ENCODE data around the gene TRPM5.
A peak's percentile ranks its signal among the peaks of the same experiment; 100 is the strongest.

The TRPM5 gene

DNA sequence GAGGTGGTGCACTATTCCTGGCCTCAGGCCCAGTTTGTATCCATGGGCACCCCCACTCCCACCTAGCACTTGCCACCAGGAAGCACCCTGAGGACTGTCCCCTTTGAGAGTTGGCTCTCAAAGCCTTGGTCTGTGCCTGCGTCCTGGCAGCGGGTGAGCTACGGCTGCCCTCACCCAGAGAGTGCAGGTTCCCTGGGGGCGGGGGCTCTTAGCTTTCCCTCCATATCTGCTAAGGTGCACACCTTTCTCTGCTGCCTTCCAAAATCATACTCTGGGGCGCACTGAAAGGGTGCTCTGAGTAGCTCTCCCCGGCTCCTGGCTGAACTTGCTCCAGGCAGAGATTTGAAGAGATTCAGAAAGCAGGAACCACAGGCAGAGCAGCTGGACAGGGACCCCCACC, 7.6 kb upstream of the TRPM5 start:
- DNase-seq: no peak

- no peak for DNase-seq
Measured at GRCh38 chr11:2451336-2451735, 7.0 kb upstream of the TRPM5 start.

- DNase-seq: no peak
Measured at GRCh38 chr11:2450321-2451041, 6.2 kb upstream of the TRPM5 start.

DNA sequence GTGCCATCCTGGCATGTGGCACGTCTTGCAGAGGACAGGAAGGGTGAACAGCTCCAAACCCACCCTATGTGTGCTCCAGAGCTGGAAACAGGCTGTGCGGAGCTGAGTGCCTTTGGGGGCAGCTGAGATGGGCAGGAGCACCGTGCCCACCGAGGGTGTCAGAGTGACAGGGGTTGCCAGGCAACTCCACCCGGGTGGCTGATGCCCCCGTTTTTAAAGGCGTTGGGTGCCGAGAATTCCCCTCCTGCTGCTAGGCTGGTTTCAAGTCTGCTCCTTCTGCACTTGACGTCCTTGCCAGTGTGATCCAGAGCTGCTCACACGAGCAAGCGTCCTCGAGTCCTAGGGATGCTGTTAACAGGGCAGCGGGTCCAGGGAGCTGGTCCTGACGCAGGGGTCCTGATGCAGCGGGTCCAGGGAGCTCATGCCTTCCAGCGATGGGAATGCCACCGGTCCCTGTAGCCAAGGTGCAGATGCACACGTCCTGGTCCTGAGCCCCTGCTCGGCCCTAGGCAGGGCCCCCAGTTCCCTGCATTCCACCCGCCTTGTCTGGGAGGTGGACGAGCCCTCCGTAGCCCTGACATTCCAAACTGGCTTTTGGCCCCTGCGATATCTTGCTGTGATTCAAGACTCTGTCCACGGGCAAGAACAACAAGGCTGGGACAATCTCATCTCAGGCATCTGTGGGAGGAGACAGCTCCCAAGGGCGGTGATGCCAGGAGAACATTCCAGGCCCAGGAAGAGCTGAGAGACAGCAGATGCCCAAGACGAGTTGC, 5.4 kb upstream of the TRPM5 start:
- no peak for DNase-seq

DNA sequence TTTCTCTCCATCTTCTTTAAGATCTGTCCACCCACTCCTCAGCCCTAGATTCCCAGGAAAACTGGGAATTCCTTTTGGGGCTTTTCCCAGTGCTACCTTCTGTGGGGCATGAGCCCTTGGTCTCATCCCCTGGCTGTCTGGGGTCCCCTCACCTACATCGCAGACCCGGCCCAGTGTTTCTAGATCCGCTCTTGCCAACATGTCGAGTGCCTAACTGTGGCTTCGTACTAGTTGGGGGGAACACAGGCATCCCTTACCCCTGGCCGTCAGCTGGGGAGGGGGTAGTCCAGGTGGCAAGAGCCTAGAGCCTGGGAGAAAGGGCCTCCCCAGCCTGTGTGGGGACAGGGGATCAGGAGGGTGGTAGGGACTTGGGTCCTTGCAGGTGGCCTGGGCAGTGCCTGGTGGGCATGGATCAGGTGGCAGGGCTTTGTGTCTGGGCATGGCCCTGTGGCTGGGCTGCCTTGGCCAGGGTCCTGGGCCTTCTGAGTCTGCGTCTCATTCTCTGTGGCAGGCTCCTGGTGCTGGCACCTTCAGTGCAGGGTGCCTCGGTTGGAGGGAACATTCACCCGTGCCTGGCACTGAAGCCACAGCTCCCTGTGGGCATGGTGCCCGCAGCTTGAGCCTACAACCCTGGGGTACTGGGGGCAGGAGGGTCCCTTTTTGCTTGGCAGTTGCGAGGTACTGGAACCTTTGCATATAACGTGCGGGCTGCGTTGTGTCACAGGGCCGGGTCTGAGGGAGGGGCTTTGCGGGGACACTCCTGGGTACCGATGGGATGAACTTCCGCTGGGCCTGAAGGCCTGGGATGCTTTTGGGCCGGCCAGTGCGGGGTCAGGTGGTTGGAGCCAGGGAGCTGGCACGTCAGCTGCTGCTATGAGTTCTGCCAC, 4.6 kb upstream of the TRPM5 start:
- no peak for DNase-seq

GRCh38 chr11:2447951-2448650, 3.8 kb upstream of the TRPM5 start:
- DNase-seq: no peak

- no peak for DNase-seq
Measured at GRCh38 chr11:2447253-2447950, 3.1 kb upstream of the TRPM5 start.

DNA sequence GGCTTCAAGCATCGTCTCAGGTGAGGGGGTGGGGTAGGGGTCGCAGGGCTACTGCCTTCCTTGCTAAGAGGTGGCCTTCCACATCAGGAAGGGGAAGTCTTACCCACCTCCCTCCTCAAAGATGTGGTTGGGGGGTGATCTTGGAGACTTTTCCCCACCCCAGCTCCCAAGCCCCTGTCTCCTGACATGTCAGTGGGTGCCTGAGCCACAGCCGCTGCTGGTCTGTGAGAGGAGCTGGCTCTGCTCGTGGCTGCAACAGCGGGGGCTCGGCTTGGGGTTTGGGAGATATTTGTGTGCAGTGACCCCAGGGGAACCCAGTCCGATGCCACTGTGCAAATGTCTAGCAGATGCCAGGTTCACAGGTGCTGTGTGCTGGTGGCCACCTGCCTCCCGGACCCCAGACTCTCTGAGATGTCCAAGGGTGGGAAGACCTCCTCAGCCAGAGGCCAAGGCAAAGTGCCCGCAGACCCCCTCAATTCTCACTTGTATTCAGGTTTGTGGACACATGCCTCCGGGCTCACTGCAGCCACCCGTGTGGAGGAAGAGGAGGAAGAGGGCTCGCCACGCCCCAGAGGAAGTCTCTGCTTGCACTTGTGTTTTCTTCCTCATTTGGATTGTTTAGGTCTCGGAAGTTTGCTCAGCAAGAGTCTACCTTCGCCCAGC, 2.4 kb upstream of the TRPM5 start:
- peak; percentile 16 for DNase-seq

DNA sequence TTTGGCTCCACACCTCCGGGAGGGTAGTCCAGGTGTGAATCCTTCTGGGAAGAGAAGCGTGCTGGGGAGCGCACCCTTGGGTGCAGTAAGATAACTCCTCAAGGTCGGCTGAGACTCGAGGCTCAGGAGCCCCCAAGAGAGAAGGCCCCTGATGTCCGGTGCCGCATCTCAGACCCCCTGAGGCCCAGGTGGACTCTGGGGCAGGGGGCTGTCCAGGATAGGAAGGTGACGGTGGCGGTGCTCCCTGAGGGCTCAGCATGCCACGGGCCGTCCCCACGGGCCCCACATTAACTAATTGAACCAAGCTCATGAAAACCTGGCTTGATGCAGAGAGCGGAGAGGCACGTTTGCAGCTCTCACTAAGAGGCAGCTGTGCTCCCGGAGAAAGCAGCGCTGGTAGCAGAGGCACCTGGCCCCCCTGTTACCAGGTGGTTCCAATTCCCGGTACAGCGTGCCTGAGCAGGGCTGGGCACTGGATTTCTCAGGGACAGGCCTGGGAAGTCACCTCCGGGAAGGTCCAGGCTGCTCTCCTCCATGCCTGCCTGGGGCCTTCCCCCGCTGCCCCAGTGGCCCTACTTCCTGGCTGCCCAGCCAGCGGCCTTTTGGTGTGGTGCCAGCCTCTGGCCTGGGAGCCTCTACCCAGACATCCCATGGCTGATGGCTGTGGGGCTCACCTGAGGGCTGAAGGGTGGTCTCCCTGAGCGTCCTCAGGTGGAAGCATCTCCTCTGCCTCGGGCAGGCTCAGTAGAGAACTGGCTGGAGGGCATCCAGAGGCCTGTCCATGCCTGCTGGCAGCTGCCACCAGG, 1.6 kb upstream of the TRPM5 start:
- no peak for DNase-seq

GRCh38 chr11:2444821-2445745, 769 bp upstream of the TRPM5 start, which contains the start of gene KCNQ1:
TSS of gene KCNQ1 (plus strand) at chr11:2445008. CDS start at chr11:2445099, 91 bp downstream.
- DNase-seq: peak; percentile 38

GRCh38 chr11:2443406-2443805, 908 bp downstream of the TRPM5 start:
- no peak for DNase-seq

GRCh38 chr11:2442589-2442988, 1.7 kb downstream of the TRPM5 start:
- DNase-seq: peak; percentile 80

DNA sequence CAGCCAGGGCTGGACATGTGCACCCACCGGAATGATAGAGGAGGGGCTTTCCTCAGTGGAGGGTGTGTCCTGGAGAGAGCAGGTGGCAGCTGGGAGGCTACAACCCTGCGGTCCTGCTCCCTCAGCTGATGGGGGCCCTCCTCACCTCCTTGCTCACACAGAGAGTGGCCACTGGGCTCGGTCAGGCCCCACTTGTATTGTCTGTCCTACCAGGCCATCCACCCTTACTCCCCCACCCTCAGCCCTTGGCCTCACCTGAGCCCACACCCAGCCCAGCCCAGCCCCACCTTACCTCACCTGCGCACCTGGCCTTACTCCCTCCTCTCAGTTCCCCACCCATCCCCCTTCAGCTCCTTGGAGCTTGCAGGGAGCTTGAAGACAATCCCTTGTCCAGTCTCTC, 3.1 kb downstream of the TRPM5 start:
- no peak for DNase-seq

GRCh38 chr11:2440646-2441045, 3.7 kb downstream of the TRPM5 start:
- no peak for DNase-seq

DNA sequence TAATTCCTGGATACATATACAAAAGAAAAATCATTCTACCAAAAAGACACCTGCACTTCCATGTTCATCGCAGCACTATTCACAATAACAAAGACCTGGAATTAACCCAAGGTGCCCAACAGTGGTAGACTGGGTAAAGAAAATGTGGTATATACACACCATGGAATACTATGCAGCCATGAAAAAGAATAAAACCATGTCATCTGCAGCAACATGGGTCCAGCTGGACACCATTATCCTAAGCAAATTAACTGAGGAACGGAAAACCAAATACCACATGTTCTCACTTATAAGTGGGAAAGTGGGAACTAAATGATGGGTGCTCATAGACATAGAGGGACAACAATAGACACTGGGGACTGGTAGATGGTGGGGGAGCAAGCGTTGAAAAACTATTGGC, 4.5 kb downstream of the TRPM5 start:
- DNase-seq: no peak

GRCh38 chr11:2437516-2437915, 6.8 kb downstream of the TRPM5 start:
- DNase-seq: no peak

- DNase-seq: no peak
Measured at GRCh38 chr11:2436521-2437031, 7.7 kb downstream of the TRPM5 start.

DNA sequence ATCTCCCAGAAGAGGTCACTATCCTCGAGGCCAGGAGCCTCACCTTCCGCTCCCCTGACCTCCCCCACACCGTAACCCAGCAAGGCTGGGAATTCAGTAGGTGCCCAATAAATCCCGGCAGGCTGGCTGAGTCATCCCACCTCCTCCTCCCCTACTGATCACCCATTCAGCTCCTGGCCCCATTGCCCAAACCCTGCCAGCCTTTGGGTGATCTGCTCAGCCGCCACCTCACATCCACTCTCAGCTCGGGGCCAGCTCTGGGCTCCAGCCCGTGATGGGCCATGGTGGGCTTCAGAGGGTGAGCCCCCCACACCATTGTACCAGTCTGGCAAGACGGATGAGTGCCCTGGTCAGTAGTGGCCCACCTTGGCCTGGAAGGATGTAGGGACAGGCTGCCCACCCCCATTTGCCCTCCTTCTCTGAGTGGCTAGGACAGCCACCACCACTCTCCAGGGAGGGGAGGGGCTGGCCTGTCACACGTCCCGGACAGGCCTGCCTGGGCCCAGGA, 8.2 kb downstream of the TRPM5 start:
- DNase-seq: no peak
